HEK293T (cell line): ENCODE results near the gene HOXC6.

Source experiments
- CTCF ChIA-PET: fragments of 350-600 bp; formaldehyde crosslinking; extraction: SDS; loops from one replicate; lab custom pipeline; 2021; ENCODE audit warnings: antibody characterized with exemption, inconsistent platforms; lab: Yijun Ruan, JAX
- POLR2A ChIA-PET: fragments of 350-600 bp; formaldehyde crosslinking; extraction: SDS; loops from one replicate; lab custom pipeline; 2020; ENCODE audit warnings: antibody characterized with exemption, inconsistent platforms; lab: Yijun Ruan, JAX
- DNase-seq: peaks from one replicate; pipeline ENCODE4 v3.0.0; 2012; ENCODE audit warnings: mixed read lengths; ENCODE audit errors: extremely low spot score
- ARNT ChIP-seq: fragments of 450-650 bp; IDR thresholded peaks from 2 replicates; pipeline ENCODE4 v1.6.1; 2017; ENCODE audit warnings: mild to moderate bottlenecking
- BHLHE40 ChIP-seq: fragments of 450-650 bp; IDR thresholded peaks from 2 replicates; pipeline ENCODE4 v1.6.1; 2016; ENCODE audit warnings: mild to moderate bottlenecking, moderate library complexity, borderline replicate concordance
- CTBP1 ChIP-seq: fragments of 450-650 bp; IDR thresholded peaks from 2 replicates; pipeline ENCODE4 v1.6.1; 2016; ENCODE audit warnings: borderline replicate concordance
- ELF4 ChIP-seq: fragments of 450-650 bp; IDR thresholded peaks from 2 replicates; pipeline ENCODE4 v1.6.1; 2017; ENCODE audit warnings: antibody characterized with exemption
- FOXA1 ChIP-seq: fragments of 450-650 bp; IDR thresholded peaks from 2 replicates; pipeline ENCODE4 v1.6.1; 2016; ENCODE audit warnings: mild to moderate bottlenecking
- FOXK2 ChIP-seq: fragments of 450-650 bp; IDR thresholded peaks from 2 replicates; pipeline ENCODE4 v1.6.1; 2016; ENCODE audit warnings: mild to moderate bottlenecking
- FOXM1 ChIP-seq: fragments of 450-650 bp; IDR thresholded peaks from 2 replicates; pipeline ENCODE4 v1.6.1; 2017; ENCODE audit warnings: mild to moderate bottlenecking, borderline replicate concordance
- HDGF ChIP-seq: fragments of 450-650 bp; IDR thresholded peaks from 2 replicates; pipeline ENCODE4 v1.6.1; 2017; ENCODE audit warnings: antibody characterized with exemption, borderline replicate concordance
- L3MBTL2 ChIP-seq: fragments of 450-650 bp; conservative IDR thresholded peaks from 2 replicates; pipeline ENCODE4 v1.6.1; 2016; ENCODE audit warnings: mild to moderate bottlenecking
- LEF1 ChIP-seq: fragments of 450-650 bp; IDR thresholded peaks from 2 replicates; pipeline ENCODE4 v1.6.1; 2017; ENCODE audit warnings: mild to moderate bottlenecking, borderline replicate concordance
- NFRKB ChIP-seq: fragments of 450-650 bp; IDR thresholded peaks from 2 replicates; pipeline ENCODE4 v1.6.1; 2016; ENCODE audit warnings: mild to moderate bottlenecking, moderate library complexity
- SP1 ChIP-seq: fragments of 450-650 bp; IDR thresholded peaks from 2 replicates; pipeline ENCODE4 v1.6.1; 2017
- SUZ12 ChIP-seq: fragments of 450-650 bp; IDR thresholded peaks from 2 replicates; pipeline ENCODE4 v1.6.1; 2016; ENCODE audit warnings: mild to moderate bottlenecking
- TARDBP ChIP-seq: fragments of 450-650 bp; IDR thresholded peaks from 2 replicates; pipeline ENCODE4 v1.6.1; 2016
- ZNF384 ChIP-seq: fragments of 450-650 bp; IDR thresholded peaks from 2 replicates; pipeline ENCODE4 v1.6.1; 2016
- TF ChIP-seq, protein P1 (sequence below): fragments of 450-650 bp; IDR thresholded peaks from 2 replicates; pipeline ENCODE4 v1.6.1; 2016

HOXC6 gene

DNA sequence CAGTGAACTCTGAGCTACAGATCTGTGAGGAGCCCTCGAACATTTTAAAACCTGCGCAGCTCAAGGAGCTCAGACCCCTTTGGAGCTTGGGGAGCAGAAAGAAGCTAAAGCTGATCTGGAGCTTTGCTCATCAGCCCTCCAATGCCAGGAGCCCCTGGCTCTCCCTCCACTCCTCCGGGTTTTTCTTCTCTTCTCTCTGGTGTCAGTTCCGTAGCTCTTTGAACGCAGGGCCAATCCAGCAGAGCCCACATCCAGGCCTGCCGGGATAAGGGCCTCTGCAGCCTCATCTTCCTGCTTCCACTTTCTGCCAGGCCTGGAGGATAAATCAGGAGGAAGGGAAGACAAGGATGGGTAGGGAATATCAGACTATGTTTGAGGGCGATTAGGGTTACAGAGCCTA is 31.4 kb downstream of the HOXC6 start:
- no peak for TF ChIP-seq ARNT
- TF ChIP-seq ZNF384 = no peak
- no peak for TF ChIP-seq FOXA1
- no peak for TF ChIP-seq CTBP1
- no peak for TF ChIP-seq SUZ12
- no peak for TF ChIP-seq LEF1
- no peak for TF ChIP-seq FOXM1
- no peak for TF ChIP-seq BHLHE40
- ChIA-PET CTCF (interaction anchor here (0.6 to 1.7 kb wide), 4 partner anchors 11 to 195 kb away, joined by 3 to 12 read pairs (median 6); no protein-coding TSS in a partner anchor), POLR2A (interaction anchor here (0.6 to 2.9 kb wide), 8 partner anchors 14 to 103 kb away, joined by 3 to 15 read pairs (median 4); no protein-coding TSS in a partner anchor)
- no peak for DNase-seq

DNA sequence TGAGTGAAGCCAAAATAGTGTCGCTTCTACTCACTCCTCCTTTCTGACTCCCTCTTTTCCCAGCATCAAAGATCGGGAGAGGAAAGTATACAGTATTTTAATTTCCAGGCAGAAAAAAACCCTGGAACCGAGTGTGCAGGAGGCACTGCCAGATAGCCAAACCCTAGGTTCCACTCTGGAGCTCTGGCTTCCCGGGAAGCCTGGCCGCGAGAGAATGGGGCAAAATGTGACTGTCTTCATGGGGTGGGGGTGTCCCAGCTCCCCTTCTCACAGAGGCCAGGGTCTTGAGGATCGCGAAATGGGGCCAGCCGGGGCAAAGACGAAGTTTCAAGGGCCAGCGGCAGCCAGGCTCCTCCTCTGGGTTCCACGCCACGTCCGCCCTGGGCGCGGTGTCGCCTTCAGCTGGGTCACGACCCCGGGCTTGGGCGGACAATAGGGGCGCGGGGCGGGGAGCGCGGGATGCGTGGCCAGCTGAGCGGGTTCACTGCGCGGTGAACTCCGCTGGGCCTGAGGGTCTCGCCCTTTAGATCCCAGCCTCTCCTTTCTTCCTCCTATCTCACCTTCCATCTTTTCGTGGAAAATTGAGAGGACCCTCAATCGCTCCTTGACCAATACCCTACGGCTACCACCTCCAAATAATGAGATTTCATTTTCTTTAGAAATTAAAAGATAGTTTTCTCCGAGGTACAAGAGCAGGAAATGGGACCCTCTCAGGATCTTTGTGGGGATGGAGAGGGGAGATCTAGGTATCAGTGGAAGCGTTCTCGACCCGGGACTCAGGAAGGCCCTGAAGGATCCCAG is 32.1 kb downstream of the HOXC6 start:
- TF ChIP-seq SUZ12 (no peak), NFRKB (no peak), L3MBTL2 (no peak), FOXA1 (no peak), ZNF384 (no peak), TARDBP (no peak), FOXK2 (no peak), CTBP1 (no peak), ELF4 (no peak), FOXM1 (no peak), SP1 (no peak), HDGF (no peak), BHLHE40 (no peak), ARNT (no peak)
- TF ChIP-seq, protein P1, sequence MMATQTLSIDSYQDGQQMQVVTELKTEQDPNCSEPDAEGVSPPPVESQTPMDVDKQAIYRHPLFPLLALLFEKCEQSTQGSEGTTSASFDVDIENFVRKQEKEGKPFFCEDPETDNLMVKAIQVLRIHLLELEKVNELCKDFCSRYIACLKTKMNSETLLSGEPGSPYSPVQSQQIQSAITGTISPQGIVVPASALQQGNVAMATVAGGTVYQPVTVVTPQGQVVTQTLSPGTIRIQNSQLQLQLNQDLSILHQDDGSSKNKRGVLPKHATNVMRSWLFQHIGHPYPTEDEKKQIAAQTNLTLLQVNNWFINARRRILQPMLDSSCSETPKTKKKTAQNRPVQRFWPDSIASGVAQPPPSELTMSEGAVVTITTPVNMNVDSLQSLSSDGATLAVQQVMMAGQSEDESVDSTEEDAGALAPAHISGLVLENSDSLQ = no peak
- DNase-seq = no peak
- ChIA-PET POLR2A (interaction anchor here (0.9 to 2.9 kb wide), 3 partner anchors 23 to 45 kb away, joined by 3 to 15 read pairs (median 3); no protein-coding TSS in a partner anchor), CTCF (interaction anchor here (1.7 kb wide), 1 partner anchor 77 kb away, joined by 5 read pairs; no protein-coding TSS in a partner anchor)

DNA sequence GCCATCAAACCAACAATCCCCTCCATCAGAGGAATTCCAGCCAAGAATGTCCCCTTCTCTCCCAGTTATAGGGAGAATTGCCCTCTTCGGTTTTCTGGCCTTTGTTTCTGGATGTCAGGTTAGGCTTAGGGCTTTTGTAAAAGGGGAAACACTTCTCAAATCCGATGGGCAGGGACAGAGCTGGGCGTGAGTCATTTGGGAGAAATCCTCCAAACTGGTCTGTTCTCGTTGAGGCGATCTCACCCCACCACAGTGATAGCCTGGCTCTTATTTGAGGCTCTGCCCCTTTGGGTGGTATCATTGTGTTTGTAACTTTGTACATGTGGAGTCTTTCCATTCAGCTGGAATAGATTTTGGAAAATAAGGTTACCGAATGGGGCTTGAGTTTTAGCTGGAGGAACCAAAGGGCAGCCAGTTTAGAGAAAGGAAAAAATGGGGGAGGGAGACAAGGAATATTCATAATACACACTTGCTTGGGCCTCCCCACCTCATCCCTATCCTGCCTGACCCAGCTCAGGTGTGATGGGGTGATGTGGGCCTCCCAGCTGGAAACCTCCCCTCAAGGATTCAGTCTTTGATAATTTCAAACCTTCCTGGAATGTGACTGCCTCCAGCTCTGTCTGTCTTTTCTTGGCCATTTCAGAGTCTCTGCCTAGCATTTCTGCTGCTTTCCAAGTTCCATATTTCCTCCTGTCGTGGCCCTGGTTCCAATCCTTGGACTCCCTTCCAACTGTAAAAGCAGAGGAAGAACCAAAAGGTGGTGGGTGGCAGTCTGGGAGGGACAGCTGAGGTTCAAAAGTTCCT is 32.9 kb downstream of the HOXC6 start:
- no peak for DNase-seq
- POLR2A ChIA-PET = interaction anchor here (2.9 kb wide), 1 partner anchor 23 kb away, joined by 15 read pairs; no protein-coding TSS in a partner anchor
- CTCF ChIA-PET = no interaction called here
- TF ChIP-seq L3MBTL2 (no peak), SP1 (no peak), FOXM1 (no peak)

DNA sequence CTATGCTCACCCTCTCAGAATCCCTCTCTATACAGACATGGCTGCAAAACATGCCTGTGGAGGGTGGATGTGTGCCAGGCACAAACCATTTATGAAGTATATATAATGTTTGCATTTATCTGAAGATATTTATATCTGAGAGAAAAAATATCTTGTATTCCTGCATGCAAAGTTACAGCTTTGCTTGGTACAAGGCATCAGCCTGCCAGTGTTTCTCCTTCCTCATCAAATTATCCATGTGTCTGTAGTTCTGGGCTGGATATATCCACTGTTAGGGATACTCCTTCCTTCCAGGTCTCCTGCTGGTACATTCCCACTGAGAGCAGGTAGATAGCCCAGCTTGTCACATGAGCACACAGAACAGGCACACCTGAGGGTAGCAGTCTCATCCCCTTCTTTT is 37.4 kb downstream of the HOXC6 start:
- ChIA-PET POLR2A (interaction anchor here (1.1 to 2.0 kb wide), 2 partner anchors 12 to 61 kb away, joined by 3 to 8 read pairs; partner anchors contain the start of gene HOXC4), CTCF (interaction anchor here (0.7 kb wide), 1 partner anchor 249 kb away, joined by 15 read pairs; no protein-coding TSS in a partner anchor)
- TF ChIP-seq L3MBTL2 (no peak), FOXK2 (no peak), BHLHE40 (no peak)
- no peak for DNase-seq

DNA sequence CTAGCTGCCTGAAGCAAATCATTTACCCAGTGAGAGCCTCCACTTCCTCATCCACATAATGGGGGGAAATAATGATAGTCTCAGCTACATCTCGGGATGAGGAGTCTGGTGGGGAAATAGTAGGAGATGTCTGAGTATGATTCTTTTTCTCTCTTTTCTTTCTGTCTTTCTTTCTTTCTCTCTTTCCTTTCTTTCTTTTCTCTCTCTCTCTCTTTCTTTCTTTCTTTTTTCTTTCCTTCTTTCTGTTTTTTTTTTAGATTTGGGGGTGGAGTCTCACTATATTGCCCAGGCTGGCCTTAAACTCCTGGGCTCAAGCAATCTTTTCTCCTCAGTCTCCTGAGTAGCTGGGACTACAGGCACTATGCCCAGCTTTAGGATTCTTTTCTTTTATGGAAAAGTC is 38.2 kb downstream of the HOXC6 start:
- DNase-seq = no peak
- ChIA-PET CTCF (interaction anchor here (0.7 kb wide), 1 partner anchor 248 kb away, joined by 15 read pairs; no protein-coding TSS in a partner anchor), POLR2A (interaction anchor here (2.0 kb wide), 1 partner anchor 12 kb away, joined by 8 read pairs; the partner anchor contains the start of gene HOXC4)
- TF ChIP-seq NFRKB = no peak
- TF ChIP-seq SP1 = no peak
- no peak for TF ChIP-seq FOXA1
- TF ChIP-seq FOXK2 = no peak
- TF ChIP-seq, protein P1 = no peak
- TF ChIP-seq HDGF = no peak
- no peak for TF ChIP-seq CTBP1
- no peak for TF ChIP-seq ELF4

DNA sequence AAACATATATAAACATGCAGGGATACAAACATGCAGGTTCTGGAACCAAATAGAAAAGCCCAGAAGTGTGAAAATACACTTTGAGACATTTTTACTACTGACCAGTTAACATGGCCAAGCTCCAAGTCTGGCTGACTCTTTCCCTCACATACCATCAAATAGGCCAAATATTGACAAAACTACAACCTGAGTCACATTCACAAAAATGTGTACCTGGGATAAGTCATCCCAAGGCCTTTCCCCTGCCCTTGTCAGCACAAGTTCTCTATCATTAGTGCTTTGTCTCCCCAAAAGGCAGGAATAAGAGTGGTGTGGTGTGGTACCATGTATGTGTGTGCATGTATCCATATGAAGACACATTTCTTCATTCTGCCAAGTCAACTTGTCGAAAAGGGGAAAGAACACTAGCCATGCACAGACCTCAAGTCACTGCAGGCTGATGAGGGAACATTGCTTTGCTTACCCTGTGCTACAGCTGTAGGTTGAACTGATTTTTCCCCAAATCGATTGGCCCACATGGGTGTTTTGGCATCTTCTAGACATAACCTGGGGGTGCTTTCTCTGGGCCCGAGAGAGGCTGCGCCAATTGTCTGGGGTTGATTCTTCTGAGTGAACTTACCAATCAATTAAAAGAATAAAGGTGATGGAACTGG is 40.3 kb downstream of the HOXC6 start:
- TF ChIP-seq NFRKB (no peak), FOXA1 (no peak), FOXK2 (no peak), TARDBP (no peak), BHLHE40 (no peak), HDGF (no peak), ARNT (no peak), ELF4 (no peak), LEF1 (no peak), CTBP1 (no peak), FOXM1 (no peak), ZNF384 (no peak), SP1 (no peak)
- TF ChIP-seq, protein P1 = no peak
- no peak for DNase-seq
- CTCF ChIA-PET = no interaction called here
- POLR2A ChIA-PET = interaction anchor here (1.2 kb wide), 1 partner anchor 15 kb away, joined by 4 read pairs; the partner anchor contains the start of gene HOXC4
